Measurements from ENCODE around the gene PKNOX2.

PKNOX2 gene

DNA sequence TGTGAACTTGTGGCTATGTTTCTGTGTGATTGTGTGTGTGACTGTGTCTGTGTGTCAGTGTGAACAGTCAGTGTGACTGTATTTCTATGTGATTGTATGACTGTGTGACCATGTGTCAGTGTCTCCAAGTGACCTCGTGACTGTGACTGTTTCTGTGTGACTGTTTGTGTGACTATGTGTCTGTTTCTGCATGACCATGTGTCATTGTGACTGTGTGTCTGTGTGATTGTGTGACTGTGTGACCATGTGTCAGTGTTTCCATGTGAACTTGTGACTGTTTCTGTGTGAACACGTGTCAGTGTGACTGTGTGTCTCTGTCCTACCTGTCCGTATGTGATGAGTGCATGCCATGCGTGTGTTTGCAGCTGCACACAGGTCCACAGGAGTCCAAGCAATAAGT, 8.8 kb upstream of the PKNOX2 start:
- DNase-seq: no peak

DNA sequence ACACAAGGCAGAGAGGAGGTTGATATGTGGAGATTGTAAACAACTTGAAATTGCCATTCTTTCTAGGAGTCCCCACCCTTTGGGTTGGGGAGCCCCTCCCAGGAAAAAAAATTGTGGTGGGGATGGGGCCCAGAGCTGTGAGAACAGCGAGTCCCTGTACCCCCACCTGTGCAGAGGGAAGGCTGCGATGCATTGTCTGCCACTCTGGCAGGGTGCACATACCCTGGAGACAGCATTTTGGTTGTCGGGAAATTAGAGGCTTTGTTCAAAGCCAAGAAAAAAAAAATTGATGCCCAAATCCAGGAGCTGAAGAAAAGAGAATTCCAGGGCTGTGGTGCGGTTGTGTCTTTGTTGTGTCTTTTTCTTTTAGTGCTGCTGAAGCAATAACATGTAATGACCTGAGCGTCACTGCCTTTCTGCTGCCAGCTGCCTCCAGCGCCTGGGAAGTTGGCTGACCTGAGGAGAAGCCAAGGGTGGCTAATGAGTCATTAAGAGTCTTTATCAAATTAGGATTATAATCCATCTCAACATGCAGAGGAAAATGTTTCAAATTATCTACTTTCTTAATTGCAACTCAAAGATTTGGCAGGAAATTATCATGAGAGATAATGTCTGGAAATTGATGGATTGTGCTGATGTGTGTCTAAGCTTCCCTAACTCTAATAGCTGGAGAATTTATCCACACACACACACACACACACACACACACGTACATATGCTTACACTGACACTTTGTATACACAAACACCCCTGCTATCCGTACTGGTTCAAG, 8.0 kb upstream of the PKNOX2 start:
- no peak for DNase-seq

DNA sequence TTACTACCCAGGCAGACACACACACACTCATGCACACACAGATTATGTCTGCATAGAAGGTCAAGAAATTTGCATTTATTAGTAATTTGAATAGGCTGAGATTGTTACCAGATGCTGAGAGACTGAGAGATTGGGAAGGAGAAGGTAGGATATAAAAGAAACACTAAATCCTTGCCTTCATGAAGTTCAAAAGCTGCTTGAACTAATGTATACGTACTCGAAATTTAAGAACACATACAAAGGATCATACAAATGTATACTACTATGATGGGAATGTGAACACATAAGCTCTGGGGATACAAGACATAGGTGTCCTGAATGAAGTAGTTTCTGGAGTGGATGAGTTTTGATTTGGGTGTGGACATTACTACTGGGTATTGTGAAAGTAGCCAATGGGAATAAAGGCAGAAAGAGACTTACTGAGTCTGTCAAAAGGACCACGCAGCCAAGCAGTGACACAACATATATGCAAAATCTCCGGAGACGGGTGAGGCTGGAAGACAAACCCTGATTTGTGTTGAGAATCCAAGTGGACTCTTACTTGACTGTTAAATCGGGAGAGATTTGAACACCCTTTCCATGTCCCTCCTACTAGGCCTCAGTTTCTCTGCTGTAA, 7.3 kb upstream of the PKNOX2 start:
- DNase-seq: no peak

DNA sequence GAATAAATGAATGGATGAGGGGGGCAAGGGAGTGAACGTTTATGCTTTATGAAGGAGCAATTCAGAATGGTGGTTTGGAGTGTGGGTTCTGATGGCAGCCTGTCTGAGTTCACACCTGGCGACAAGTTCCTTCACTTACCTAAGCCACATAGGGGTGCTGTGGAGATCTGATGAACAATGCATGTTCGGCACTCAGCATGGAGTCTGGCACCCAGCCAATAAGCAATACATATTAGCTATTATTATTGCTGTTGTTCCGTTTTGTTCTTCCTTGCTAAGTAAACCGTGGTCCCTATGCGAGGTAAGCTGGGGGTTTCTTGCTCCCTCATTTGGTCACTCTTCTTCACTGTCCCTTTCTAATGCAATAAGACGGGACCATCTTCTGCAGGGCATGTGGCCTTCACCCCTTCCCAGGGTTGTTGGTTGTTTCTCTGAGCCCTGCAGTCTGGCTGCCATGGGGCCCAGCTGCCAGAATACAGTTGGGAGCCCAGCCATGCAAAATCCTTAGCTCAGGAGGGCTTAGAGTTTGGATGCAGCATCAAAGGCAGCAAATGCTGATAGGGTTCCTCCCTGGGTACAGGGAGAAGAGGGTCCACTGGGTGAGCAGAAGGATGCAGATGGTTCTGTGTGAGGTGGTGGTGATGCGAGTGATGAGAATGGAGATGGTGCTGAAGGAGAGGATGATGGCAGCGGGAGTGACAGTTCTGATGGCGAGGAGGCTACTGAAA, 6.4 kb upstream of the PKNOX2 start:
- DNase-seq: no peak

DNA sequence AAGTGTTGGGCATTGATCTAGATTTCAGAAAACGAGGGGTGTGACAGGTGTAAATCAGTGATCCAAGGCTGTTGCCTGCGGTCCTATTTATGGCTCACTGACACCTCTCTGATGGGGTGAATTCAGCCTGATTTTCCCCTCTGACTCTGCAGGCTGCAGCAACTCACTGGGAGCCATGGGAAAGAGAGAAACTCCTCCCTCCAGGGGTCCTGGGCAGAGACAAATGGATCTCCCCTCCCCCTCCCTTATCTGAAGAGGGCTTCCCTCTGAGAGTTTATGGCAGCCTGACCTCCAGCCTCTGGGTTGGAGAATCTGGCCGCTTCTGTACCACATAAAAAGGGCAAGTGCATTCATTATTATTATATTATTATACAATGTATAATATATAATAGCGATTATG, 1.8 kb upstream of the PKNOX2 start:
- DNase-seq: no peak

DNA sequence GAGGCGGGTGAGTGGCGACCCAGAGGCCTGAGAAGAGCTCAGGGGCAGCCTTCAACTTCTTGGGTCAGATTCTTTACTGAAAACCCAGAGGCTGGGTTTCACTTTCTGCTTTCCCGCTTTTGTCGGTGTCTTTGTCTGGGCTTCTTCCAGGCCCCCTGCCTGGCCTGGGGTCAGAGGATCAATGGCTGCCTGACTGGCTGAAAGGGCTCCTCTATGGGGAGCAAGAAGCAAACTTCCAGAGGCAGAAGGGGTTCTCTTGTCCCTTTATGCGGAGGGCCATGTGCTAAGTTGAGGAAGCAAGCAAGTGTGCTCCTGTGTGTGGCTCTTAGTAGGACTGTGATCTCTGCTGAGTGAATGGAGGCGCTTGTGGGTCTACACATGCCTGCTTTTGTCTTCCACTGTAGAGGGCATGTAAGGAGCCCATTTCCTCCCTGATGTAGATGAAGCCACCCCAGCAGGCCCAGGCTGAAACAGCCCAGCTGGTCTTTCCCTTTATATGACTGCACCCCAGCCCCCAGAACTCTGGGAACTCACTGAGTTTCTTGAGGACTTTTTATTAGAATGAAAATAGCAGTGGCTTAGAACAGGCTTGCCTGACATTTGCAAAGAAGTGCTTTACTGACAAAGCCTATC, 1.0 kb upstream of the PKNOX2 start:
- no peak for DNase-seq

DNA sequence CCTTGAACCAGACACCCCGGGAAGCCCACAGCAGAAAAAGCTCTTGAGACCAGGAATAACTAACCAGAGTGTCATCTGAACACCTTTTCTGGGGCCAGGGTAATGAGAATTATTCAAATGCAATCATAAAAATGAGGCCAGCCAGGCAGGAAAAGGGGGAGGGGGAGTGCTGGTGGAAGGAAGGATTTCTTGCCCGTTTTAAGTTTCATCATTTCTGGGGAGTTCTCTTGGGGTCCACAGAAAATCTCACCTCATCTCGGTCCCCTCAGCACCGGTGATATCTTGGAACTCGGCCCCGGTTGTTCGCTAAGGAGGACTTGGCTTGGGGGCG, 495 bp upstream of the PKNOX2 start:
- no peak for DNase-seq

DNA sequence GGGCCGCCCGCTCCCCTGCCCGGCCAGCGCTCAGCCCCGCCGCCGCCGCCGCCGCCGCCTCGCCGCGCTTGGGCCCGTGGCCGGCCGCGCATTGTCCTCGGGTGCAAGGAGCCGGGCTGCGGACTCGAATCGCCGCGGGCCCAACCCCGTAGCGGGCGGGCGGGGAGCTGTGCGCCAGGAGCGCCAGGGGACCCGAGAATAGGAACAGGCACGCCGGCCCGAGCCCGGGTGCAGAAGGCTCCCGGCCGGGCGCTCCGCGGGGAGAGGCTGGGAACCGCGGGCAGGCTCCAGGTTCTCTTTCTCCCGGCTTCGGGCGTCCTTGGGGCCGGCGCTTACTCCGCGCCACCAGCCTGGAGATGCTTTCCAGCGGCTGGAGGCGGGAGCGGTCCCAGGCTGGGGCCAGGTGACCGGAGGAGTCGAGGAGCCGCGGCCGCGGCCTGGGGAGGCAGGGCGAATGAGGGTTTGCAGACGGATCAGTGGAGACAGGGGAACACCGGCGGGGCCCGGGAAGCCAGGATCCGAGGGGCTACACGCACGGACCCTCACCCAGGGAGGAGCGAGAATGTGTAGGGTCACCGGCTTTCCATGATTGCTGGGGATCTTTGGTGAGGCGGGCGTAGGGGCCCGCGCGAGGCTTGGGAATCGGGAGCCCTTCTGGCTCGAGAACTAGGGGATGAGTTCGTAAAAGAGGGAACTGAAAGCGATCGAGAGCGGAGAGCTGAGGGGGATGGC, 726 bp downstream of the PKNOX2 start:
- DNase-seq: peak; percentile 8

DNA sequence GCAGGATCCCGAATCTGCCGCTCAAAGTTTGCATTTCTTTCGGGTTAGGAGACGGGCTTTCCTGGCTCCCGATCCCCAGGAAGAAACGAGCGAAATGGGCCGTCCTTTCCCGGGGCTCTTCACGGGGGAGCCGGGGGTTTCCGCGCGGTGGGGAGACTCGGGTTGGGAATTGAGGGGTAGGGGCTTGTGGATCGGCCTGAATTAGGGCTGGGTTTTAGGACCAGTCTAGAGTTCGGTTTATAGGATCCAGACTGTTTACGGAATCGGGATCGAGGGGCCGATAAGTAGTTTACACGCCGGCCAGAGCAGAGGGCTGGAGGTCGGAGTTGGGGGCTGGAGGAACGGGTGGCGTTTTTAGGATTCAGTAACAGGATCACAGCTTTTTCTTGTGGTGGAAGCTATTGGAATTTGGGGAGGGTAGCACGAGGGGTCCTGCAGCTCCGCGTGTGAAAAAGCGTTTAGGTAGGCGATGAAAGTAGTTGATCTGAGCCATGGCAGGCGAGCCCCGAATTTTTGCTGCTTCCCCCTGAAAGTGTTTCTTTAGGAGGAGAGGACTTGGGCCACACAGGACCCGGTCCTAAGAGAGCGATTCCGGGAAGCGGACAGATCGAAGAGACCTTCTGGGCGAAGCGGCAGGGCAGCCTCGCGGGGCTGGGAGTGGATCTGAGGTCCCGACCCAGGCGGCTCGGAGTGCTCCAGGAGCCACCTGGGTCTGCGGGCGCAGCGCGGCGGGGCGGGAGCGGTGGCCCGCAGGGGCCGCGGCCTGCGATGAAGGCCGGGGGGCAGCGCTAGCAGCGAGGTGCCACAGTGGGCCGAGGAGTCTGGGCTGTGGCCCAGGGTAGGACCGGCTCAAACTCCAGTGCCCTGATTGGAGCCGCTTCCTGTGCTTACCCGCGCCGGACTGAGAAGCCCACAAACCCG, 1.6 kb downstream of the PKNOX2 start:
- DNase-seq: no peak

DNA sequence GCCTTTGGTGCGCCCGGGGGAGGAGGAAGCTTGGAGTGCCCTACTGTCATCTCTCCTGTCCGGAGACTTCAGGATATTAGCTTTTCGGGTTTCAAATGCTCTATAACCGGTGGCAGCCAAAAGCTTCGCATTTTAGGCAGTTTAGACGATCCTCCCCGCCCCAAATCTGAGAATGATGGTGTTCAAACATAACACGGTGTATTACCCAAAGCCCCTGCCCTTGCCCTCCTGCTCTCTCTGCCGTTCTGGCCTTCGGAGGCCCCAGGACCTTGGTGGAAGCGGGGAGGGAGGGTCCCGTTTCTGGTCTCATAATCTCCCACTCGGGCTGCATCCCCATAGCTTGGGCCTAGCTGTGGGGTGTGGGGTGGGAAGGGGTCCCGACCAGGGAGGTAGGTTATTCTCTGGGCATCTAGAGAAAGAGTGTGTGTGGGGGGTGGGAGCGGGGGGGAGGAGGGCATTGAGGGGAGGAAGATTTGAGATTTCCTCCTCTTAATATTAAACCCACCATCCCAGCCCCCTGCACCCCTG, 2.3 kb downstream of the PKNOX2 start:
- no peak for DNase-seq

DNA sequence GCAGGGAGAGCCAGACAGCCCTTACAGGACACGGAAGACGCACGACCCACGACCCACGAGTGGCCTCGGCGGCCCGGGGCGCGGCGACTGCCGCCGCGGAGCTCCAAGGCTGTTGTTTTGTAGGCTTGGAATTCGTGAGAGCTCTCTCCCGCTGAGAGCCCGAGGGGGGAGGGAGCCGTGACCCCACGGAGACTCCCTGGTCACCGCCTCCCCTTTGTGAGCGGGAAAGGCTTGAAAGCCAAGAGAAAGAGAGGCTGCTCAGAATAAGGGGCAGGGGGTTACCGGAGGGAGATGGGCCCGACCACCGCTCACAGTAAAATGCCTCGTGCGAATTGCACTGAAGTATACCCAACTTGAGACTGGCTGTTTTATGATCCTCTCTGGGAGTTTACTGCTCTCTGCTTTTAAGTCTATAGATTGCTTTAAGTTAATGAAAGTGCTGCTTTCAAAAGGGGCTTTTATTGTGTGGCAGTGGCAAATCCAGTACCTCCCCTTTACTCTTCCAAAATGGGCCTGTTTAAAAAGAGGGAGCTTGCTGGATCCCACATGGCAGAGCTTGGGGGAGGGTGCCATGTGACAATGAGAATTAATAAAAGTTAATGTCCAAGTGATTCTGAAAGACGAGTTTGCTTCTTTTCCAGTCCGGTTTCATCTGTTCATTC, 2.9 kb downstream of the PKNOX2 start:
- no peak for DNase-seq

DNA sequence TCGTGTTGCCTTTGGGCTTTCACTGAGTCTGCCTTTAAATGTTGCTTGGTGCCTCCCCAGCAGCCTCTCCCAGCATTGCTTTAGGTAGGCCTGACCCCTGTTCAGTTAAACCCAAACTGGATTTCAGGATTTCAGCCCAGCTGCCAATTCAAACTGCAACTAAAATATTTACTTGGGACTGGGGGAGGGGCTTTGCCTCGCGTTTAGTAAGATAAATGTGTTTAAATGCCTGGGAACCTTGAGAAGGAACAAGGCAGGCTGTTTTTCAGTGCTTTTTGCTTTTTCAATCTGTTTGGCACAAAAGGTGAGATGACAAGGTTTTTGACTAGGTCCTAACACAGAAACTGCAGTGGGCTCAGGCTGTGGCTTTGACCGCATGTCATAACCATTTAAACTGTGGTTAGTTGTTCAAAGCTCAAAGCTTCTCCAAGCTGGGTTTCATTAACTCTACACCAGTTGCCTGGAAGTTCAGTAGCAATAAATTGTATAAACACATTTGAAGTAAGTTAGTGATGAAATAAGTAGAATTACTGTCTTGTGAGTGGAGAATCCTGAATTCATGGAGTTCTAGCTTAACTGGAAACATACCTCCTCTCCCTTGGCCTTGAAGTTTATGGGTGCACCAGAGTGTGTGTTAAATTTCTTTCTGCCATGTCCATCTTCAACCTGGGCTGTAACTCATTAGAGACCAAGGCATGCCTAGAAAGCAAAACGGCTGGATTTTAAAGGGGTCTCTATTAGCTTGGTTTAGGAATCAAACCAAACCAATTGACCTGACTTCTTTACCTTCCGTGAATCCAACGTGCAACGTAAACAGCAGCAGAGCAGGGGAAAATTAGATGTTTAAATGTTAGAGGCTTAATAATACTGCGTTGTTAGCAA, 3.6 kb downstream of the PKNOX2 start:
- no peak for DNase-seq

DNA sequence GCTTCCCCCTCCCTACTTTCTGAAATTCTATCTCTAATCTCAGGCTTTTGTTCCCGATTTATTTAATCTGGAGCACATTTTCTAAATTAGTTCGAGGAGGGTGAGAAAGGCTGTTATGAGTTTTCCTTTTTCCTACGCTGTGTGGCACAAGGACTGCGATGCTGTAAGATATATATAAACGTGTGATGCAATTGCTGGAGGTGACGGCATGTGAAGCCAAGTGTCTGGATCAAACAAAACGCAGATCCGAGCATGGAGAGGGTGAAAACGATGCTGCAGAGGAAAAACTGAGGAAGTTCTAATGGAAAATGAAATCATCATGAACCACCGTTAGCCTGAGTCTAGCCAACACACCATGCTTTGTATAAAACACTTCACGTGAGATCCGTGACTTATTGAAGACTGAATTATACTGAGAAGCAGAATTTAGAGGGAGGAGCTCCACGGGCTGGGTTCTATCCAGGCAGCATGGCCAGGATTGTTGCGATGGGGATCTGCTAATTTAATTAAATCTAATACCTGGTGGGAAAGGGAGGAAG, 4.4 kb downstream of the PKNOX2 start:
- DNase-seq: no peak

DNA sequence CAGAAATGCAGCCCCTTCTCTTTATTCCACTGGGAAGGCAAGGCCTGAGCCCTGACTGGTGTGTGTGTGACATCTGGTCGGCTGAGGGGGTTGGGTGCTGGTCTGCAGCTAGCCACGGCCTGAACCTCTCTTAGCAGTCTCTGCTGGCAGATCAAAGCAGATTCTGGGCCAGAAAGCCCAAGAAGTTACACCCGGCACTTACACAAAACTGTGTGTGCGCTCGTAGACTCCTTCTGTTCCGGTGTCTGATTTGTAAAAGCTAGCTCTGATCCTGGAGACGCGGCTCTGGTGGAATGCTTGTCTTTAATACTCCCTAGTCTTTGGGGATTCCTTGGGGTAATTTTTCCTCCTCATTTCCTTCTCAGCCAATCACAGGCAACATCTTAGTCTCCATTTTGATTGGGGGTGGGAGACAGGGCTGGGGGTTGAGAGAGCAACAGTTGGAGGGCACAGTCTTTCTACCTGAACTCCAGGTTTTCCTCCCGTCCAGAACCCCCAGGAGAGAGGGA, 5.5 kb downstream of the PKNOX2 start:
- DNase-seq: no peak

DNA sequence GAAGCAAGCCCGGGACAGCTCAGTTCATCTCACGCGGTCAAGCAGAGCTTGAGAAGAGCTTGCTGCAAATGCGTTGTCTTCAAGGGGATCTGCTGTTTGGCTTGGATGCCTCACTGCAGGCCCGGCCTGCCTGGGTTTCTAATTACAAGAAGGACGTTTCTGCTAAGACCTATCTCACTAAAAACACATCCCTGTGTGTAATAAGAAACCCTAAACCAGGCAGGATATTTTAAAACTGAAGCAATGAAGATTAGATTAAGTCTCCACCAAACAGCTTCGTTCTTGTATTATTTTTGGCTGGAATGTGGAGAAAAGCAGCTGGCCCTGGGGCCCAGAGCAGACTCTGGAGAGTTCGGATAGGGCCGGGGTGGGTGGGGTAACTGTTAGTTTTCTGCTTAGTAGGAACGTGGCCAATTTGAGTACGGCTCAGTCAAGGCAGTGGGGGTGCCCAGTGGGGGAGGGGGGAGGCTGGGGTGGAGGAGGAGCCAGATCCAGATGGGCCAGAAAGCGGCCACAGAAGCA, 6.0 kb downstream of the PKNOX2 start:
- no peak for DNase-seq

DNA sequence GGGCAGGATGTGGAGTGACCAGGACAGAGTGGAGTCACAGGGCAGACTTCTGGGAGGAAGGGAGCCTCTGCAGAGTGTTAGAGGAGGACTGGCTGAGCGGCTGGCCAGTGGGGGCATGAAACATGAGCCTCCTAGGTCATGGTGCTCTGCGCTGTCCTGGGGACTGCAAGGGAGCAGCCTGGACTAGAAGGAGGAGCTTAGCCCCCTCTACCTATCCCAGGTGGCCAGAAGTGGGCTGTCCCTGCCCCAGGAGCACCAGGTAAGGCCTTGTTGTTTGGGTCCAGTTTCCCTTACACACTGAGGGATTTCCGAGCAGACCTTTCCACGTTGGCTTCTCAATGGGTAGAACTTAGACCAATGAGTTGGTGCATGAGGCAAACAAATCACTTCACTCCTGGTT, 7.4 kb downstream of the PKNOX2 start:
- no peak for DNase-seq

DNA sequence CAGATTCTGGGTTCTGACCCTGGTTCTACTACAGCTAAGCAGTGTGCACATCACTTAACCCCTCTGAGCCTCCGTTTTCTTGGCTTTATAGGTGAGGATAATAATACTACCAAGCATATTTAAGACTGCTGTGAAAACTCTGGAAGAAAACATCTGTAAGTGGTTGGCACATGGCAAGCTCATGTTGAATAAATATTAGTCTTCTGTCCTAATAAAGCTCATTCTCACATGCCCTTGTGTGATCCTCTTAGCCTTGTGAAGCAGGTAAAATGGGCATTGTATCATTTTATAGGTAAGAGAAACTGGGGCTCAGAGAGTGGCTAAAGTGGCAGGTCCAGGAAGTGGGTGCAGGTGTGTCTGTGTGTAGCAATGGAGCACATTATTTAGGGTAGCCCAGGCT, 8.5 kb downstream of the PKNOX2 start:
- no peak for DNase-seq

DNA sequence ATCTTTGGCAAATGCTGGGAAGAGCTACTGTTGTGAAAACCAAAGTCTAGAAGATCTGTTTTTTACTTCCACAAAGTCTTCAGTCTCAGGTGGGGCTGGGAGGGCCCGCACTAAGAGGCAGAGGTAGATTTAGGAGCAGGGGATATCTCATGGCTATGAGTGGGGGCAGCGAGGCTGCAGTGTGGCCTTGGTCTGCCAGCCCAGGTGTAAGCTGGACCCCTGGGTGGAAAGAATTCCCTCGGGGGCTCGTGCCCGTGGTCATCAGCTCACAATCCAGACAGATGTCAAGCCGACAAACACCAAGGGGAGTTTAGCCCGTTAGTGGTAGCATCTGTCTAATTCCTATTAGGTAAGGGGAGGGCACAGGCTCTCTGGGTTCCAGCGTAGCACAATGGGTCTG, 9.0 kb downstream of the PKNOX2 start:
- DNase-seq: no peak

DNA sequence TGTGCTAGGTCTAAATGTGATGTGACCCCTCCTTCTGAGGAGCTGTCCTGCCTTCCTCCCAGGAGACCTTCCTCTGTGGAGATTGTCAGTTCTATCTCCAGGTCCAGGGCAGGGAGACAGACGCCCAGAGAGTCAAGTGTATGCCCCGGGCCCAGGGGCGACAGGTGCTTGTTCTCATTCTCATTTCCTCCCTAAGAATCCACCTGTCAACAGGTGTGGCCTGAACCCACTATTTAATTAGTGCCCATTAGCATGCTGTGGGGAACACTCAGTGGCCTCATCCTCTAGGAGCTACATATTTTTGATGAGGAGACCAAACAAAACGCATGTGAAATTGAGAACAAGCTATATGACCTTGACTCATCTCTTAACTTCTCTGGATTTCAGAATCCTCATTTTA, 9.5 kb downstream of the PKNOX2 start:
- no peak for DNase-seq

Measured in NCI-H2171 treated with DMSO at 0.1 percent for 48 hours (cell line).